AG20443 (cell line): ENCODE measurements around the gene PARP8.

Experiments used
- DNase-seq: peaks from one replicate; pipeline ENCODE4 v3.0.0; 2012; ENCODE audit warnings: low spot score, mixed read lengths

The PARP8 gene

DNA sequence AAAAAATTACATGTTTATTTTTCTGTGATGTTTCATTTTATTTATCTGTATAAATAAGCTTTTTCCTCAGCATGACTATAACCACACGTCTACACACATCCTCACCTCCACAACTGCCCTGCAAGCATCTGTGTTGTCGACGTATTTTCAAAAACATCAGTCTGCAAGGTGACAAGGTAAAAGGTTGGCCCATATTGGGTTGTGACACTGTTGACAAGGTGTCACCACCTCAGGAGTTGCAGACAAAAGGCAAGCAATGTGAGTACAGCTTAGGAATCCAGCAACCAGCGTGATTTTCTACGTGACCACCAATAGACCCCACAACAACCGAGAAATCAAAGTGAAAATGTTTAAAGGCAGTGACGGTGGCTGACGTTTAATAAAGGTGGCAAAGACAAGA, 187.6 kb downstream of the PARP8 start:
- no peak for DNase-seq

DNA sequence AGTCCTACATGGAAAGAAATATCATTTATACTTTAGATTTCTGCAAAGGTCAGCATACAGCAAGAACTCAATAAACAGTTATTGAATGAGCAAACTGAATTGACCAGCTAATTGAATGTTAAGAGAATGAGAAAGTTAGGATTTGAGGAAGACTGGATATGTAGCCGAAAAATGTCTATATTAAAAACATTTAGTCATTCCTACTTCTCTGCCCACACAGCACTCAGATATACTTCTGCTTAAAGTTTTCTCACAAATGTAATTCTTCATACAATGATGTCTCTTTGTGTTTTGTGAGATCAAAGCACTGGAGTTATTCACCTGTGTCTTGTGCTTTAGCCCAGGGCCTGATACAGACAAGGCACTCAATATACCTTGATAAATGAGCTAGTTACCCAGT, 188.6 kb downstream of the PARP8 start:
- no peak for DNase-seq

DNA sequence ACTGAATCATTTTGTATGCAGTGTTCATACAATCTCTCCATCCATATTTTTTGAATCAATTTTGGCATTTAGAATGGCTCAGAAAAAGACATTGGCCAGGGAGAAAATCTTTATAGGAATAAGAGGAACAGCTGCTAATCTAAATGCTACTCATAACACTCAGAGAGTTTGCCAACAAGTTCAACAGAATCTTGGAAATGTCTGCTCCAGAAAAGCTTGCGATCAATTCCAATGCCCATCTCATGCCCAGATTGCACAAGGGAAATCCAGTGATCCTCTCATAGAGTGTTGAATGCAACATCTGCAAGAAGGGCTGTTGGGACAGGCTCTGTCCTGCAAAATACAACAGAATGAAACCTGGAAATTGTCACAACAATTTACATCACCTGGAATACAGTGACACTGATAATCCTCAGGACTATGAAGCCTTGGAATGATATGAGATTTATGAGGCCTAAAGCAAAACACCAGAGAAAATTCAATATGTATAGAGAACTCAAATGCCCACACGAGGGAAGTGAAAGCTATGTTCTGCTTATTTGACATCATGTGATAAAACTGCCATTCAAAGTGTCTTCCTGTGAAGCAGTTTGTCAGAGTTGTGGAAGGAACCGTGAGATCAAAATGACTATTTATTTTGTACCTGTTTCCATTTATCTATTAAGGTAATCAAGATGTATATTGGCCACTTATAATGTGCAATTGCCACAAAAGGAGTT, 190.1 kb downstream of the PARP8 start:
- no peak for DNase-seq

DNA sequence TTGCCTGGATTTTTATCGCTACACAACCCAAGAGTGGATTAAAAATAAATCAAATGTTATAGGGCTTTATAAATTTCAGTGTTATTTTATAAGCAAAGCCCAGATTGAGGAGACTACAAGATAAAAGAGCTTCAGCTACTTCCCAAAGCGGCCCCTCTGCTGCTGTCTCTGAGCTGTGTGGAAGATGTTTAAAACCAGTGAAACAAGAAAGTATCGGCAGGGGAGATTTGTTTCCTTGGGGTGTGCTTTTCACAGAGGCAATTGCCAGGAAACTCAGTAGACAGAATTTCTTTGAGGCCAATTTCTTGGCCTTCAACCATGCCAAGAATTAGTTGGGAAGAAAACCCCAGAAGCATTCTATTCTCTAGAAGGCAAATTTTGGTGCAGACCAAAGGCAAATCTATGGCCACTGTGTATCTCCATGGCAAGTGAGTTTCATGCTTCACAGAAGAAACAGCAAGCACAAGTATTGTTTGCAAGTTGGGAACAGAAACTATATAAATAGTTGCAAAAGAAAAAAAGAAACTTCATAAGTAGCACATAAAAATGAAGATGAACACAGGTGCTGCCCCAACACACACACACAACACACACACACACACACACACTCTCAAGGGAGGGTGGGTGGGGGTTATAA, 197.2 kb downstream of the PARP8 start:
- no peak for DNase-seq

DNA sequence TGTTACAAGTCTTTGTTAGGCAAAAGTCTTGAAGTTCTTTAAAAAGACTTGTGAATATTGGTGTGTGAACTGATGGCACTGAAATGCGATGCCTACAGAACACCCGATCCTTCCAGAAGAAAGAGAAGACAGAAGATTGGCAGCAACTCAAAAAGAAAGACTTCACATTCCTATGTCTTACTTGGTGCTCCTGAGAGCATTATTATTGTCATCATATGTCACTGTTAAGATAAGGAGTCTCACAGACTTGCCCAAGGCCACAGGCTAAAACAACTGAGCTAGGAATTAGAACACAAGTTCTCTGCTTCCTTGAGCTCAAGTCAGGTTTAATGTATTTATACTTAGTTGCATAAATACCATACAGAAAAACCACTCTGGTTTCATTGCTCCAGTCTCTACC, 198.0 kb downstream of the PARP8 start:
- no peak for DNase-seq

DNA sequence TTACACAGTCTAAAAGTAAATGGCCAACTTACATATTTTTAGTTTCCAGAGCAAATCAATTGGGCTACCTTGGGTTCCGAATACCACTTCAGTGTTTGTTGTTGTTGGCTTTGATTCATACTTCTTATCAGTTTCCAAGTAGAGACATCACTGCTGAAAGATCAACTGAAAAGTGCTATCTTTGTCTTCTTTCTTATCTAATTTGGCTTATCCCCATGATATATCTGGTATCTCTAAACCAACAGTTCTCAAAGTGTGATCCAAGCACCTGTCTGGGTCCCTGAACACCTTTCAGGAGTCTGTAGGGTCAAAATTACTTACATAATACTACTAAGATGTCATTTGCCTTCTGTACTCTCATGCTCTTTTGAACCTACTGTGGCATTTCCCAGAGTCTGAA, 200.0 kb downstream of the PARP8 start:
- DNase-seq = no peak

DNA sequence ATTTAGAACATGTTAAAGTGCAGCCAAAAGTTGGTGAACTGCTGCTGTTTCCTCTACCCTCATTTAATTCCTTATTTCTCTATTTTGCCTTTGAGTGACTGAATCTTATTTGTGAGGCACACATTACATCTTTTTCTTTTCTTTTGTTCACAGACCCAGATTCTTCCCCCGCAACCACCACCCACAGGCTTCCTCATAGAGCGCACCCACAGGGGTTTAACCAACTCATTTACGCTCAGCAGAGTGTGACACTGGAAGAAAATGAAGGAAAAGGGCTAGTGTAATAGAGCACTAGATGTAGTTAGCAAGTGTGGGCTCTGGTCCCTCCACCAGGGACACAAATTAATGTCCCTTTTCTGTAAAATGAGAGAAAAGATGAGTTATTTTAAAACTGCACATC, 200.7 kb downstream of the PARP8 start:
- DNase-seq = no peak

DNA sequence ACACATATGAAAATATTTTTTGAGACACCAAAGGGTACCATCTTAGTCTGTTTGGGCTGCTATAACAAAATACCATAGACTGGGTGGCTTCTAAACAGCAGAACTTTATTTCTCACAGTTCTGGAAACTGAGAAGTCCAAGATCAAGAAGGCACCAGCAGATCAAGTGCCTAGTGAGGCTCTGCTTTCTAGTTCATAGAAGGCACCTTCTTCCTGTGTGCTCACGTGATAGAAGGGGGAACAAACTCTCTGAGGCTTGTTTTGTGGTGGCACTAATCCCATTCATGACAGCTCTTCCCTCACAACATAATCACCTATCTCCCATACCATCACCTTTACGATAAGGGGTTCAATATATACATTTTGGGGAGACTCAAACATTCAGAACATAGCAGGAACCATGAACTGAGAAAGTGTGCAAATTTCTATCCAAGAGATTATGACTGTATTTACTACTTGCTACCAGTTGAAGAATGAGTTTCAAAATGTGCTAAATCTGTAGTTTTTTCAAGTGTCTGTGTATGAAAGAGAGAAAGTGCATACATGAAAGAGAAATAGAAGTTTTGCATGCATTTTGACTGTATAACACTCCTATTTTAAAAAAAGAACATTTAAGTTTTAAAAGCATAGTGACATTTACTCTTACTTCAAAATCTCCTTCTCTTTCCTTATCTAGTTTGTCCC, 207.3 kb downstream of the PARP8 start:
- no peak for DNase-seq

DNA sequence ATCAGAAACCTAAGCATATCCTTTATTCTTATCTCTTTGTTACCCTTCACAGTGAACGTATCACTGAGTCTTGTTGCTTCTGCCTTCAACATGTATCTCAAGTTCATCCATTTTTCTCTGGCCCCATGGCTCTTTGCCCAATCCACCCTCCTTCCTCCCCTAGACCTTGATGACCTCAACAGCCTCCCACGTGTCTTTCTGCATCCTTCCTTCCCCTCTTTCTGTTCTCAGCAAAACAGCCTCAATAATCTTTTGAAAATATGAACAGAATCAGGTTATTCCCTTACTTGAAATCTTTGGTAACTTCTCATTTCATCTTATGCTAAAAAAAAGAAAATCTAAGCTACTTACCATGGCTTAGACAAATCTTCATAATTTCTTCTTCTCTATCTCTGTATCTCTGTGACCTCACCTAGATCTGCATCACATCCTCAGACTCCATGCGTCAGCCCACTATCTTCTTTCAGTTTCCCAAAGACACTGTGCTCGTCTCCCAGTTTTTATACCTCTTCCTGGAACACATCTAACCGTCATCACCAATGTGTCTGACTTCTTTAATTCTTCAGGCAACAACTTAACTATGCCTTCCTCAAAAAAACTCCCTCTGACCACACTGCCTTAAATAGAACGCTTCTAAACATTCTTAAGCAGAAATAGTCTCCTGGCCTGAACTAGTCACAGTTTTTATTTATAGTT, 208.0 kb downstream of the PARP8 start:
- no peak for DNase-seq

DNA sequence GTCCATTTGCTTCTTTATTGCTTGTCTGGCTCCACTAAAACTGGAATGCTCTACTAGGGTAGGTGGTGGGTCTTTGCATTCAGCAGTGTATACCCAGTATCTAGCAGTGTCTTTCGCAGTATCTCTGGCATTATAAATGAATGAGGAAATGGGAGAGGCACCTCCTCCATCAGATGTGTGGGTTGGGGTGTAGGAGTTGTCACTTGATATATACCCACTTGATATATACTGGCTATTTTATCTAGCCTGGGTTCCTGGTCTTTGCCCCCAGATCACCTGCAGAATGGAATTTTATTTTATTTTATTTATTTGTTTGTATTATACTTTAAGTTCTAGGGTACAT, 208.5 kb downstream of the PARP8 start:
- DNase-seq = no peak

DNA sequence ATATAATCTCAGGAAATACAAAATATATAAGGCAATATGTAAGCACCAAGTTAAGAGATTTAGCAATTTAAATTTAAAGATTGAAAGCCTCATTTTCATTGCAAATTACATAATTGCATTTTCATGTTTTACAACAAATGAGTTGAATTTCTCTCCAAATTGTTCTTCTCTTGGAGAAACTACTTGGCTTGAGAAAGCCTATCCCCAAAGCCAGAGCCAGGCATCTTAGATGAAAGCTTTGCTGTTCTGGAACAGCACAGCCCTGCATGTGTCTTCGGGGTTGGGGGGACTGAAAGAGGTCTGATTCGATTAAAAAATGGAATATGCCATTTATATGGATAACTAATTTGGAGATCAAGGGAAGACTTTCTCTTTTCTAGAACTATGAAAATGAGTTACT, 212.0 kb downstream of the PARP8 start:
- DNase-seq = no peak

DNA sequence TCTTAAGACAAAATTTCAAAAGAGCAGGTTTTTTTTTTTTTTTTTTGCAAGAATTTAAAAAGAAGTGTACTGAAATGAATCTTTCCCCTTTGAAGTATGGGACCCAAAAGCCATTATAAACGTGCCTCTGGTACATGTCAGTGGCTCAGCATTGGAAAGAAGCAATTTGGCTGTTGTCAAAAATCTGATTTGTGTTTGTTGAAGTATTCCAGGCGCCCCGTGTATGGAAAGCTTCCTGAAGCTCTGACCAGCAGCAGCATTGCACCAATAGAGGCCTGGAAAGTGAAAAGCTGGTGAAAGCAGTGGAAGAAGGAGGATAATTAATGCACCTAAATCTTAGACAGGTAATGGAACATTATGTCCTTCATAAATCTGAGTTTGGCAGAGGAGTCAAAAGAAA, 215.0 kb downstream of the PARP8 start:
- no peak for DNase-seq

DNA sequence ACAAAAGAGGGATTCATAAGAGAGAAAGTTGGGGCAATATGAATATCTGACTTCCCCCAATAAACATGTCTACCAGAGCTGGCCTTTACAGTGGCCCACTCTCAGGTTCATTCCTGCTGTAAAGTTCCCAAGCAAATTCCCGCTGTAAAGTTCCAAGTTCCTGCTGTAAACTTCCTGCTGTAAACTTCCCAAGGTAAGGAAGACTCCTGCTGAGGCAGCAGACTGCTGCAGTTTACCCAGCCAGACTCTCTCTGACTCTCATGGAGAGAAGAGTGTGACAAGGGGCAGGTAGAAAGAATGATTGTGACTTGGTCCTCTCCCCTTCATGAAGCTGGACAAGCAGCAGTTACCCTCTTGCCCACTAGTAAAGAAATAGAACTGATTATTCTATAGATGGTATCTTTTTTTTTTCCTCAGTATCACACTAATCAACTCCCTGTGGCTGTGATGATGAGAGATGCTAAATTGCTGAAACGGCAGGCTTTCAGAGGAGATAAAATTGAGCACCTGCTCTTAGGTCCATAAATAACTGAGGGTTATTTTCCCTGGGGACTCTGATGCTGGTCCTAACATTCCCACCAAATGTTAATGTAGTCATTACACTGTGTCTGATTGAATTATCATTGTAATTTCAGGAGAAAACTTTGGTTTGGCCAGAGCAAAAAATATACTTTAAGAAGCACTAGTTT, 220.4 kb downstream of the PARP8 start:
- no peak for DNase-seq

DNA sequence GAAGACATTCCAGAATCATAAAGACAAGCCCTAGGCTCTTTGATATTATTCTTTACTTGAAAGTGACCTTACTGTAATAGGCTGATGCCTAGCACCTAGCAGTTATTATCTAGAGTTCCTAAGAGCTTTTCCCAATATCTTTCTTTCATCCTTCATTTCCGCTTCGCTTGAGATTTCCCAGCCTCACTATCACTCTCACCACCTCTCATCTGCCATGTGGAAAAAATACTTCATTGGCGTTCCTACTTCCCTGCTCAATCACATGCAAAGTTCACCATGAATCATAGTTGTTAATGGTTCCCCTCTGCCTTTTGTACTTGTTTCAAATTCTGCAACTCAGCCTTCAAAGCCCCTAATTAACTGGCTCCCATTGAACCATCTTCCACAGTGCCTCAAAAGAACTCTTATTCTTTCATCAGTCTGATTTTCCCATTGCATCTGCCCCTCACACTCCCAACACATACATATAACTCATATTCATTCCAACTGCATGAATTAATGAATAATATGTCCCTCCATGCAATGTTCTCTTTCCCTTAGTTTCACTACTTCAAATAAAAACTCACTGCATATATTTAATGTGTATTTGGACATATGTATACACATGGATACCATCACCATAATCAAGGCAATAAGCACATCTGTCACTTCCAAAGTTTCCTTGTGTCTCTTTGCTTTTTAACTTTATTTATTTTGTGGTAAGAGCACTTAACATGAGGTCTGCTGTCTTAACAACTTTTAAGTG, 221.6 kb downstream of the PARP8 start:
- DNase-seq = no peak

DNA sequence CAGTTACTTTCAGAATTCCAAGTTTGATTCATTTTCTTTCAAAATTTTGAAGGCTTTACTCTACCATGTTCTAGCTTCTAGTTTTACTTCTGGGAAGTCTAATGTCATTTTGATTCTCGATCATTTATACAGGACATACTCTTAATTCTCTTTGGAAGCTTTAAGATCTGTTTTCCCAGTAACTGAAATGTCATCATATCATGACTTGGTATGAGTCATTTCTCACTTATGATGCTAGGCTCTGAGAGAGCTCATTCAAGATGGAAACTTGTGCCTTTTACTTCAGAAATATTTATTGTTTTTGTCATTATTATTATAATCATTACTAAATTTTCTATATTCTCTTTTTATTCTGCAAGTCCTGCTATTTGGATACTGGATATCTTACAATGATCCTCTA, 222.3 kb downstream of the PARP8 start:
- no peak for DNase-seq

DNA sequence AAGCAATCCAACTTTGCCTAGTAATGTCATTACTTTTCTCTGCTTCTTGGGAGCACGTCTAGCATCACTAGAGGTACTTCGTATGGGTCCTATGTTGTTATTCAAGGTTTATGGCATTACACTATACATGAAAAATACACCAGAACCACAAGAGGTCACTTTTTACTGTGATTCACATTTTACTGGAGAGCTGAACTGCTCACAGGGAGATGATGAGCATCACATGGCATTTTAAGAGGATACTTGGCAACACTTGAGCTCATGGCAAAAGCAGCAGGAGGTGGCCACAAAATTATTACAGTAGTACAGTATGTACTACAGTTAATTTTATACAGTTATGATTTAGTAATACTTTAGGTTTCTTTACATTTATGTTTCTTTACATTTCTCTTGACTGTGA, 223.4 kb downstream of the PARP8 start:
- DNase-seq = no peak
